Muscle of leg (tissue), 11 donors: ENCODE measurements around the gene TTPAL. TPM values are rescaled to one million over a fixed set of nuclear protein-coding genes. Genes with fewer than 3 reads are reported as not detected.

Experiments used
- DNase-seq: peaks from one replicate; pipeline ENCODE4 v3.0.0; 2013
- H3K27ac ChIP-seq: one replicate; pipeline ENCODE4 v1.5.1; 2013; ENCODE audit warnings: mild to moderate bottlenecking, low read length, control low read depth
- H3K27me3 ChIP-seq: one replicate; pipeline ENCODE4 v1.6.1; 2013; ENCODE audit warnings: low read length; ENCODE audit not compliant: control insufficient read depth, insufficient read depth
- H3K36me3 ChIP-seq: one replicate; pipeline ENCODE4 v1.6.1; 2013; ENCODE audit warnings: low read length; ENCODE audit not compliant: control insufficient read depth, insufficient read depth
- H3K4me1 ChIP-seq: one replicate; pipeline ENCODE4 v1.6.1; 2013; ENCODE audit warnings: low read length; ENCODE audit not compliant: control insufficient read depth, insufficient read depth
- H3K4me3 ChIP-seq: one replicate; pipeline ENCODE4 v1.5.1; 2013; ENCODE audit warnings: low read length, control low read depth
- H3K9me3 ChIP-seq: replicated peaks from 2 replicates; pipeline ENCODE4 v1.6.1; 2013; ENCODE audit warnings: low read depth, low read length; ENCODE audit not compliant: control insufficient read depth
- WGBS: methylation state at CpG from one replicate; pipeline ENCODE4 v1.1.5; 2013; ENCODE audit warnings: missing lambda C conversion rate; ENCODE audit not compliant: insufficient coverage; 5-methylcytosine and 5-hydroxymethylcytosine counted together
- polyA plus RNA-seq, 8 donors: library from polyadenylated mRNA; unstranded; fragments of 120-200 nt; gene quantifications; one replicate each; pipeline versions ENCODE4 v1.2.1 to v1.2.3, GENCODE V29; 2013; ENCODE audit warnings: inconsistent platforms in 1 of 8, low replicate concordance in 1 of 8; ENCODE audit not compliant: insufficient read length in 8 of 8, insufficient read depth in 1 of 8
- total RNA-seq: library from RNA; stranded (reverse); fragments of 120-200 nt; gene quantifications from one replicate; pipeline ENCODE4 v1.2.4, GENCODE V29; 2013

Gene TTPAL
- total and polyA plus RNA-seq, 9 donors, result 3.3 to 7.5 (median 5.4) TPM

DNA sequence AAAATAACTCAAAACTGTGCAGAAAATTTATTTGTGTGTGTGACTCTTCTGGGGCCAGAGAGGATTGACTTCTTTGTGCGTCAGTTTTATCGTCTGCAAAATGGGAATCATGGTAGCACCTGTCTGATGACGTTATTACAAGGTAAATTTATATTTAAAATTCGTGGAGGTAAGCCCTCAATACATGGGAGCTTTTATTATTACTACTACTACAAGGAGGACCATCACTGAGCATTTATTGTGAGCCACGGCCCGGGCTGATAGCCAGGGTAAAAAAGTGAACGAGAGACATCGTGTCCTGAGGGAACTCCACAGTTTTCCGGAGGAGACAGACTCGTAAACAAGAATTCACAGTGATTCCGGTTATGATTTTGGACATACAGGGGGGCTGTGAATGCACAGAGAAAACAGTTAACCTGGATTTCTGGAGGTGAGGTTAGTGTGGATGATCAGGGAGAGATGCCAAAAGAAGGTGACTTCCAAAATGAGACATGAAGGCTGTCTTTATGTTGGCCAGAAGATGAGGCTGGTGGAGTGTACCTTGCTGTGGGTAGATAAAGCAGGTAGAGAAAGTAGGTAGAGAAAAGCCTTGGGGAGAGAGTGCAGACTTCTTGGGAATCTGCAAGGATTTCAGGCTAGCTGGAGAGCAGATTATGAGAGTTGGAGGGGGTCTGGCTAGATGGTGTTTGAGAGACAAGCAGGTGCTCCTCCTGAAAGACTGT lies 56.7 kb downstream of the TTPAL start:
- DNase-seq, result peak; percentile 59
- Histone ChIP-seq H3K27ac (peak overlapping the region; percentile 44), H3K4me3 (peak overlapping the region; percentile 66), H3K9me3 (no peaks in the 10 kb centered on the region), H3K27me3 (no peaks in the 10 kb centered on the region), H3K4me1 (peaks cover 10% of the 10 kb centered on the region), H3K36me3 (no peaks in the 10 kb centered on the region)
- 17% methylated on average over 8 of the region's 11 CpGs for WGBS

- H3K4me3 ChIP-seq, result no peak overlapping the region
- peaks cover 10% of the 10 kb centered on the region for H3K4me1 ChIP-seq
- no CpG with 5 or more reads among the region's 2 CpGs for WGBS
- H3K36me3 ChIP-seq, result no peaks in the 10 kb centered on the region
- H3K27me3 ChIP-seq, result no peaks in the 10 kb centered on the region
- no peak overlapping the region for H3K27ac ChIP-seq
- DNase-seq, result no peak
- H3K9me3 ChIP-seq, result no peaks in the 10 kb centered on the region
These were observed 57.3 kb downstream of the TTPAL start for GRCh38 chr20:44532981-44533331.

- DNase-seq, result no peak
- H3K27me3 ChIP-seq, result no peaks in the 10 kb centered on the region
- WGBS, result 73% methylated on average over 3 of the region's 4 CpGs
- H3K36me3 ChIP-seq, result no peaks in the 10 kb centered on the region
- H3K9me3 ChIP-seq, result no peaks in the 10 kb centered on the region
- H3K4me3 ChIP-seq, result no peak overlapping the region
- H3K27ac ChIP-seq, result no peak overlapping the region
- peaks cover 10% of the 10 kb centered on the region for H3K4me1 ChIP-seq
These were observed 58.3 kb downstream of the TTPAL start for GRCh38 chr20:44533928-44534327.

DNA sequence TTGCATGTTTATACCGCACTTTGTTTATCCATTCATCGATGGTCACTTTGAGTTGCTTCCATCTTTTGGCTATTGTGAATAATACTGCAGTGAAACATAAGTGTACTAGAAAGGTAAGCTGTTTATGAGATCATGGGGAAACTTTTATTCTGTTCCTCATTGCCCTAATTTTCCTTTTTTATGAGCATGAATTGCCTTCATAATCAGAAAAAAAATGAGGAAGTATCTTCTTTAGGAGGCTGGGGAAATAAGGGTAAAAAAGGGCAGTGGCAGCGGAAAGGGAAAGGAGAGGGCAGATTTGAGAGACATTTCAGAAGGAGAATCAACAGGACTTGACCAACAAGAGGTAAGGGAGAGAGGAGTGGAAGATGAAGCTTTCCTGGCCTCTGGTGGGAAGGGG lies 60.5 kb downstream of the TTPAL start:
- H3K36me3 ChIP-seq, result no peaks in the 10 kb centered on the region
- H3K27ac ChIP-seq, result no peak overlapping the region
- DNase-seq, result peak; percentile 14
- H3K9me3 ChIP-seq, result no peaks in the 10 kb centered on the region
- WGBS, result 93% methylated on average over 1 of the region's 3 CpGs
- no peaks in the 10 kb centered on the region for H3K27me3 ChIP-seq
- H3K4me1 ChIP-seq, result peaks cover 10% of the 10 kb centered on the region
- no peak overlapping the region for H3K4me3 ChIP-seq

DNA sequence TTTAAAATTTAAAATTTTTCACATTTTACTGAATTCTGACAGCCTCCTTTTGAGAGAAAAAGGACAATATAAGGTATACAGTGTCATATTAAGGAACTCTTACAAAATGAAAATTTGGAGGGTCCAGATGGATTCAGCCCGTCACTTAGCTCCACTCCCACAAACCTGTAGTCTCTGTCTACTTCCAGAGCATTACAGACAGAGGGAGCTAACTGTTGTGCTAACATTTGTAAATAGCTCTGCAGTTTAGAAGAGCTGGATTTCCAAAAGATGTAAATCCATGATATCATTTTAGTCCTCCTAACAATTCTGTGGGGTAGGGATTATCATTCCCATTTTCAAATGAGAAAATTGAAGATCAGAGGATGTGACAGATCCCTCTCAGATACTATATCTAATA lies 62.3 kb downstream of the TTPAL start:
- Histone ChIP-seq H3K27ac (no peak overlapping the region), H3K4me1 (no peaks in the 10 kb centered on the region), H3K9me3 (no peaks in the 10 kb centered on the region), H3K36me3 (no peaks in the 10 kb centered on the region), H3K27me3 (no peaks in the 10 kb centered on the region), H3K4me3 (no peak overlapping the region)
- peak; percentile 38 for DNase-seq
- WGBS, result no CpG with 5 or more reads among the region's 1 CpG

DNA sequence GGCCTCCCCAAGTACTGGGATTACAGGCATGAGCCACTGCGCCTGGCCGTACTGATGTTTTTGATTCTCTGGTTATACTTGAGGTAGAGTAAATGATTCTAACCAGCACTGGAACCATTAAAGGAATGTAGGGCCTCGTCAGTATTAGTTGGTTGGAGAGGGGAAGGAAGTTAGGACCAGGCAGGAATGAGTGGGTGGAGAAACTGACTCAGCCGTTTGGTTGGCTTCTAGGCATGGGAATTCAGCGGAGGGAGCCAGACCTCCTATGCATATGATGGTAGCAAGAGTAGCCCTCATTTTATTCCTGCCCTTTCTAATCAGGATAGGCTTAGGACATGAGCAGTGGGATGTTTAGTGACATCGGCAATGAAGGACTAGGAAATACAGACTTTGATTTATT lies 65.2 kb downstream of the TTPAL start:
- Histone ChIP-seq H3K9me3 (no peaks in the 10 kb centered on the region), H3K27me3 (no peaks in the 10 kb centered on the region), H3K36me3 (no peaks in the 10 kb centered on the region), H3K4me1 (no peaks in the 10 kb centered on the region), H3K4me3 (no peak overlapping the region), H3K27ac (no peak overlapping the region)
- WGBS, result 58% methylated on average over 5 of the region's 6 CpGs
- peak; percentile 13 for DNase-seq

DNA sequence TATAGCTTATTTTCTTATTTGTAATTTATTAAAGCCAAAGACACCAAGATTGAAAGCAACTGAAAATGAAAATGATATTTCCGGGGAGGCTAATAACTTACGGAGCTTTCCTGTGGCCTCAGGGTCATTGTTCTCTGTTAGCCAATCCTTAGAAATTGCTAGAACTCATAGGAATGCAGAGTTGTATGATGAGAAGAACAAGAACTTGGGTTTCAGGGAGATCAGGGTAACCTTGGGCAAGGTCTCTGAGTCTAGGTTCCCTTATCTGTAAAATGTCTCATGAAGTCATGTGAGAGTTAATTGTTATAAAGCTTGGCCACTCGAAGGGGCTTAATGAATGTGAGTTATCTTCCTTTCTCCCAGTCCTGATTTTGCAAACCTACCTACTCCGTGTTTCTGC lies 66.3 kb downstream of the TTPAL start:
- Histone ChIP-seq H3K4me1 (no peaks in the 10 kb centered on the region), H3K27me3 (no peaks in the 10 kb centered on the region), H3K9me3 (no peaks in the 10 kb centered on the region), H3K27ac (no peak overlapping the region), H3K36me3 (no peaks in the 10 kb centered on the region), H3K4me3 (no peak overlapping the region)
- WGBS, result 82% methylated on average over 2 of the region's 4 CpGs
- no peak for DNase-seq

DNA sequence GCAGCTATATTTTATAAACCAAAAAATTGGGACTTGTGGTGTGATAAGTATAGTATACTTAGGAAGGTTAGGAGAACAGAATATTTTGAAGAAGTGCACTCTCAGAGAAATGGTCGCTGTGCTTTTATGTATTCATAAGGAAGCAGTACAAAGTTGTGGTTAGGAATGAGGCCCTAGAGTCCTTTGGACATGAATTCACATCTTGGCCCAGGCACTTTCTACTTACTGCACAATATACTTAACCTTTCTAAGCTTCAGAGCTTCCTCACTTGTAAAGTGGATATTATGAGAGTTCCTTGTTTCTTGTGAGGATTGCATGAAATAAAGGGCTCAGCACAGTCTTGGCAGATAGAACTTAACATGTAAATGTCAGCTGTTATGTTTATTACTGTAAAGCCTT lies 67.2 kb downstream of the TTPAL start:
- Histone ChIP-seq H3K9me3 (no peaks in the 10 kb centered on the region), H3K27ac (no peak overlapping the region), H3K36me3 (no peaks in the 10 kb centered on the region), H3K4me3 (no peak overlapping the region), H3K27me3 (no peaks in the 10 kb centered on the region), H3K4me1 (peaks cover 4% of the 10 kb centered on the region)
- no CpG with 5 or more reads among the region's 1 CpG for WGBS
- DNase-seq, result peak; percentile 55

DNA sequence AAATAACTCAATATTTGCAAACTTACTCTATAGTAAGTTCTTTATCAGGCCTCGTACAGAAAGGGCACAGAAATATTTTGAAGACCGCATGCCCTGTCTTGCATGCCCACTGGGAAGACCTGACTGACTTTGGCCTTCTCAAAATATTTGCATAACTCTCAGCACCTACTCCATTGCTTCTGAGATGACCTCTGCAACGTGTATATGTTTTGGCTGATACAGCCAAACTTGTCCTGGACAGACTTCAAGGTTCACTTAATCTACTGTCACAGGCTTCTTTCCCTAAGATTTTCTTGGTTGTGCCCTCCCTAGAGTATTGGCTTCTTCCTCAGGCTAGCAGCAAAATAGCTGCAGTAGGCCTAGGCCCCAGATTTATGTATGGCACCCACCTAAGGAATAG lies 67.7 kb downstream of the TTPAL start:
- no peaks in the 10 kb centered on the region for H3K9me3 ChIP-seq
- DNase-seq, result no peak
- H3K27me3 ChIP-seq, result no peaks in the 10 kb centered on the region
- no peaks in the 10 kb centered on the region for H3K36me3 ChIP-seq
- no peak overlapping the region for H3K27ac ChIP-seq
- 77% methylated on average over 2 of the region's 3 CpGs for WGBS
- H3K4me3 ChIP-seq, result no peak overlapping the region
- peaks cover 4% of the 10 kb centered on the region for H3K4me1 ChIP-seq
